HG03469 (cell line): Measurements from ENCODE around the gene PRKCE.

ENCODE experiments used
- ATAC-seq: cut with Tn5 transposase; IDR thresholded peaks from one replicate; pipeline ENCODE4 v1.9.1; 2021; ENCODE audit warnings: mild to moderate bottlenecking, moderate library complexity, moderate number of reproducible peaks; ENCODE audit not compliant: unreplicated experiment

The PRKCE gene

DNA sequence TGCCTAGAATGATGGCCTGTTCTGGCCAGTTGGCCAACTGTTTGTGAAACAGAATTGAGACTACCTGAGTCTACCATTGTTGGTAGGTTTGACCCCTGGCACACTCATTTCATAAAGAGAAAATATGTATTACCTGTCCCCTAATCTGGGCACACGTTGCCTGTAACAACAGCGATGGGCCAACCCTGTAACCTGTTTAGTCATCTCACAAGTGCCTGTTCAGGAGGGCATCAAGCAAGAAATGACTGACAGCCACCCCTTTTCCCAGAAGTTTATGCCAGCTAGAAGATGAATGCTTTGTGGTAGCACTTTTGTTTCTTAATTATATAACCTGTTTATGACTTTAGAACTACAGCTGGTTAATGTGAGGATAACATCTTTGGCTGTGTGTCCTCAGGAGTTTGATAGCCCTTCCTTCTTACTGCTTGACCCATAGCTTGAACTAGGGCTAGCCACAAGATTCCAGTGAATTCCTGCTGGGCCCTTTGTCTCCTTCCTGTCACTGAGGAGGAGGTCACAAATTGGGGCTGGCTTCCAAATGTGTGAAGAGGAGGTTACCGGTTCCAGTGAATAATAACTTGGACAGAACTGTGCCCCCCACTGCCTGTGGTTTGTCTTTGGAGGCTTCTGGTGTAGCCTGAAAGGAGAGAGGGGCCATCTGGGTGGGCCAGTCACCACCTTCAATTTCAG is 371.8 kb downstream of the PRKCE start:
- no peak for ATAC-seq

DNA sequence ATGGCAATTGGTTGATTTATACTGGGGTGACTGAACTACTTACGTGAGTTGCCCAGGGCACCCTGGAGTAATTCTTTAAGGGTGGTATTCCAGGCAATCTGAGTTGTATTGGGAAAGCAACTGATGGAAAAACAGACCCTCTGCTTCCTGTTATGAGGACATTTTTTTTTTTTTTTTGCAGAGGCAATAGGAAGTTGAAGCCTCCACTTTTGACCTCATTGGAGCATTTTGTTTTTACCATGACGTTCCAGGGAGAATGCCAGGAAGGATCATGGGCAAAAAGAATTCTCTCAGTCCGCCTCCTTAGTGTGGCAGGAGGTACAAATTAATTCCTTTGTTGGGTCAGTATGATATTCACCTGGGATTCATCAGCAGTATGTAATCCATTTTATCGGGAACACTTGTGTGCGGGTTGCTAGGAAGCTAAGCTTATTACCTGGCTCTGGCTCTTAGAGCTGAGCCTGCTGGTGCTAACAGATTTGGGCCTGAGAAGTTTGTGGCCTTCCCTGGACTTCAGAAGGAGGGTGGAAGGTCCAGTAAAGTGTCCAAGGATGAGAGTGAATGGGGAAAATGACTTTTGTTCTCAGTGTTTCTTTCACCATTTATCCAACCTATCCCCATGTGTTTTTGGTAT is 372.8 kb downstream of the PRKCE start:
- ATAC-seq: no peak

DNA sequence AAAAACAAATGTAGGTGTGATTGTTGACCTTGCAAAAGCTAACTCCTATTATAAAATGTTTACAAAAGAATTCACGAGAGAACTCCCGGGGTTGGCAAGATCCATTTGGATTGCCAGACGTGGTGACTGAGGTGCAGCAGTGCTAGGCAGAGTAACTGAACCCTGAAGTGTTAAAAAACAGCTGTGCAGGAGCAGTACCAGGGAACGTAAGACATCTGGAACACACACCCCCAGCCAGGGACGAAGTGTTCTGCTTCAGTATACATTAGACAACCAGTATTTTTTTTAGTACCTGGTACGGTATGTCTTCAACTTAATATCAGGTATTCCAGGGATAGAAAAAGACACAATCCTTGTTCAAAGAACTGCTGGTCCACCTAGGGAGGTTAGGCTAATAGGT is 373.6 kb downstream of the PRKCE start:
- ATAC-seq: no peak

DNA sequence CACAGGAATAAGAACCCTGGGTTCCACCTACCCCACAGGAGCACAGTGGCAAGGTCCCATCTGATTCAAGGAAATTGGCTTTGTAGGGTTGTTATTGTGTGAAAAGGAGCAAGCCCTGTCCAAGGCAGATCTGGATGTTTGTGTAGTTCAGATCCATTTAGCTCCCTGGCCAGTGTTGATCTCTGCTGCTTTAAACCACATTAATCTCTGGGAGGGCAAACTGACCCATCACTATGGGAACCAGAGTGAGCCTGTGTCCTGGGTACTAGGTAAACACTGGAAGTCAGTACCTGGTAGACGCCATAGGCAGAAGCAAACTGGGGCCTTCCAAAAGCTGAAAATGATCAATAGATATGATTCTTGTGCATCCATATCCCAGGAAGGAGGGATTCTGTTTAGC is 374.2 kb downstream of the PRKCE start:
- no peak for ATAC-seq

DNA sequence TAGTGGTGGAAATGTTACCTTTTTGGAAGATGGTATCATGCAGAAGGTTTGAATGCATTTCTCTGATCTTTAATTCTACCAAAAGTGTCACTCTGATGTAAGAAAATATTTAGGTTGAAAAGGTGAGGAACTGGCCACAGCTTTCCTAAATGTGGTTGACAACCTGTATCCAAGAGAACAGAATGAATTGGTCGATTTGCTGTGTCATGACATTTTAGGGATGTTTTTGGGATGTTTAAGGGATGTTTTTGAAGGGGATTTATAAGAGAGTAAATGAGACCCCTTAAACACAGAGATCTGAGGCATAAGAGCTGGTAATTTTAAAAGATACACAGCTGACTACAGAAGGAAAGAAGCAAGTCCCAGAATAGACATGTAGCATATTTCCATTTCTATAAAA is 375.0 kb downstream of the PRKCE start:
- no peak for ATAC-seq

DNA sequence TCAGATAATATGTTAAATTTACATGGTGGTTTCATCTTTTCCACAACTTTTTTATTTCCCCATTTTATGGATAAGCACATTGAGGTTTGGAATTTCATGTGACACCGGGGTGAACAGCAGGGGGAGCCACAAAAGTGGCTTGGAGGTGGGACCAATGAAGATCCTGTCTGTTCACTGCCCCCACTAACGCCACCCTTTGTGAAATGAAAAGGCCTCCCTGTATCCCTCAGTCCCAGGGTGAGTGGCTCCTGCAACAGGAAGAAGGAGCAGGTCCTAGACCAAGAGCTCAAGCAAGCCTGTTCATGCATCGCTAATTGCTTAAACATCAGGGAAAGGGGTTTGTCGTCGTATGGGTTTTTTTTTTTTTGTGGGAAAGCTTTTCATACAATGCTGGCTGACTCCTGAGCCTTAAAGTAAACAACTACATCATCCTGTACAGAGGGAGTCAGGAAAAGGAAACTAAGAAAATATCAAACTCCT is 377.9 kb downstream of the PRKCE start:
- ATAC-seq: no peak

DNA sequence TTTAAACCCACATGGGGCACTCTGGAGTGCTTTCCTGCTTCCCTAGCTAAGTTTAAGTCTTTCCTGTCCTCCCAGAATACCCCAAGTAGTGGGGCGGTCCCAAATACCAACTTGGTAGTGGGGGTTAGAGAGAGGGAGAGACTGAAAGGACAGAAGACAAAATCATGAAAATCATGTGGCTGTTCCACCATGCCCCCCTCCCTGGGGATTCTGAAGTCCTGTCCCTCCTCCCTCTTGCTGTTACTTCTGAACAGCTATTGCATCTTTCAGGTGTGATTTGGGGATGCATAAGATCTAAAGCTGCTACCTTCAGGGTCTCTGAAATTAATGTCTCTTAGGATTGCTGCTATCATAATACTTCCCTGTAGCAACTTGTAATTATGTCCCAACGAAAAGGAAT is 378.9 kb downstream of the PRKCE start:
- ATAC-seq: no peak

DNA sequence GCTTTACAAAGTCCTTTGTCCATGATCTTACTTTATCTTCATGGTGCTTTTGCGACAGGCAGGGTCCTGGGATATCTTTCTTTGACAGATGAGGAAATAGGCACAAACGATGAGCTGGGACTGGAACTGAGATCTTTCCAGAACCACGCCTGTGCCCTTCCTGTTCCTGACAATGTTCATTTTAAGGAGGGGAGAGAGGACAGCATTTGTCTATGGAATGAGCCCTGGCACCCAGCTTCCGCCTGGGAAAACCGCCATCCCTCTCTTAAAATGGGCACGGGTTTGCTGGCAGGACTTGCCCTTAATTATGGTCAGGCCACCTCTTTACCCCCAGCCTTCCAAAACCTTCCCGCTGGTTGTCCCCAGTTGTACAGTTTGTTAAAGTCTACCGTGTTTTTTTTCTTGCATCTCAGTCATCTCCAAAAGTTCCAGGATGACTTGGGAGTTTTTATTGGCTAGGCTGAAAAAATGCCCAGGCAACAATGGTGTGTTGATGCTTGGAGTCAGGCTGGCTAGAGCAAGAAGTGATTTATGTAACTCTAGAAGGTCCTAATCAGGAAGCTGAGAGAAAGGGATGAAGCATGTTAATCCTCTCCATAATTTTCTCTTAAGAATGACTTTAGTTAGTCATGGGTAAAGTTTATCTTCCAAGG is 380.8 kb downstream of the PRKCE start:
- no peak for ATAC-seq

DNA sequence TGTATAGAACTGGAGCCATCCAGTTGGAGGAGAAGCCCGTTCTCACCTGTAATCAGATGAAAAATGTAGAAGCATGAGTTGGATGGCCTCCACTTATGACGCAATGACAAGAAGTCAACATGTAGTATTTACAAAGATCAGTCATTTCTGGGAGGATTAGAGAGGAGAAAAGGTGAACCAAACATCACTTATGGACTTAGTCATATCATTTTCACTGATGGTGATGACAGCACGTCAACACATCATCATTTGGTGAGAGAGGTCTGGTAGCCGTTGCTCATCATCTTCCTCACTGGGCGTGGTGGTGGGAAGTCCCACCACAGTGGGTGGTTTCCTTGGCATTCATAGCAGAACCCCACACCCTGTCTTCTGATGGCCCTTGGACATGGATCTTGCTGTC is 381.5 kb downstream of the PRKCE start:
- no peak for ATAC-seq

DNA sequence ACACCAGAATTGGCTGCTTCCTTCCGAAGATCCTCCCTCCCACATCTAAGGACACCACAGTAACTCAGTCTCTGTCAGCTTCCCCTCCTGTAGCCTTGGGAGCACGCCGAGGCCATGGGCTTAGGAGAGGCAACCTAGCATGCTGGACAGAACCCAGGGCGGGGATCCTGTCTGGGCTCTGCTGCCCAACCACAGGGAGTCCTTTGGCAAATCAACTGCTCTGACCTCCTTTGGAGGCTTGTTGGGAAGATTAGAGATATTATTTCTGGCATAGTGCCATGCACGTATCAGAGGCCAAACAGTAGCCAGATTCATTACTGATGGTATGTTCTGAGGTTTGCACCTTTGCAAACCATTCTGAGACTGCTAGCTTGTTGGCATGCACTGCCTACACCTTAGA is 383.1 kb downstream of the PRKCE start:
- ATAC-seq: no peak

DNA sequence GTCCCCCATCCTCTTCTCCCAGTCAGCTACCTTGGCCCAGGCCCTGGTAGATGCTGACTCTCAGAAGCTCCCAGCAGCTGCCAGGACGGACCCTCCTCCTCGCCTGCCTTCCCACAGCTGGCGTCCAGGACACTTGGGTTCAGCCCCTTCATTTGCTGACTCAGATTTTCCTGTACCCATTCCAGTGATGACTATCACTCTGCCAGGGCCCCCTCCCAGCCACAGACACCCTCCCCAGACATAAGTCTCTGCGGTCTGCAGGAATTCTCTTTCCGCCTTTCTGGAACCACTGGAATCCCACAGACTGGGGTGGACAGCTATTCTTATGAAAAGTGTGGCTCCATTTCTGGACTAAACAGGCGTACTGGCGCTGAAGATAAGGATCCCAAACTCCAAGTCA is 385.5 kb downstream of the PRKCE start:
- ATAC-seq: no peak

DNA sequence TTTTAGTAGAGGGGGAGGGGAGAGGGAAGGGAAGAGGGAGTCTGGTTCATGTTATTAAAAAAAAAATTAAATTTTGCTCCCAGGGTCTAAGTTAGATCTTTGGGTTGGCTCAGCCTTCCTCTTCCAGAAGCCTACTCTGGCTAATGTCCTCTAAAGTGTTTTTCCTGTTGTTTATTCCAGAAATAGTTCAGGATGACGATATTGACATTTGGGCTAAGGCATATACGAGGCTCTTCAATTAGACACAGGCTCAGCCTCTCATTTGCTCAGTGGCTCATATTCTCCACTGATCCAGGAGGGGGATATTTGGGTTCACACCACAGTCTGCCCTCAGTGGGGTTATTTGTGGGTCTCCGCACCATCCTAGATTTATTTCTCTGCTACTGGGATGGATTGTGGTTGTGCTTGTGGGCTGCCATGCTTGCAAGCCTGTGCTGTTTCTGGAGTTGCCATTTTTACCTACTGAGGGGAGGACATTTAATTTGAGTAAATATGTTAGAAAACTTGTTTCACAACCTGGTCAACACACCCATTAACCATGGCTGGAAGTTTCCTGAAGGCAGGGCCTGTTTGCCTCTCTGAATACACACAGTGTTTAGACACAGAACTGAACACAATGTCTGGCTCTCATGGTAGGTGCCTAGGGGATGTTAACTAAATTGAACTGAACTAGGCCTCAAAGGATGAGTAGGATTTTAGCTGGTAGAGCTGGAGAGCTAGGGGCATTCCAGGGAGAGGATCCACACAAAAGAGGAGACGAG is 388.2 kb downstream of the PRKCE start:
- no peak for ATAC-seq

DNA sequence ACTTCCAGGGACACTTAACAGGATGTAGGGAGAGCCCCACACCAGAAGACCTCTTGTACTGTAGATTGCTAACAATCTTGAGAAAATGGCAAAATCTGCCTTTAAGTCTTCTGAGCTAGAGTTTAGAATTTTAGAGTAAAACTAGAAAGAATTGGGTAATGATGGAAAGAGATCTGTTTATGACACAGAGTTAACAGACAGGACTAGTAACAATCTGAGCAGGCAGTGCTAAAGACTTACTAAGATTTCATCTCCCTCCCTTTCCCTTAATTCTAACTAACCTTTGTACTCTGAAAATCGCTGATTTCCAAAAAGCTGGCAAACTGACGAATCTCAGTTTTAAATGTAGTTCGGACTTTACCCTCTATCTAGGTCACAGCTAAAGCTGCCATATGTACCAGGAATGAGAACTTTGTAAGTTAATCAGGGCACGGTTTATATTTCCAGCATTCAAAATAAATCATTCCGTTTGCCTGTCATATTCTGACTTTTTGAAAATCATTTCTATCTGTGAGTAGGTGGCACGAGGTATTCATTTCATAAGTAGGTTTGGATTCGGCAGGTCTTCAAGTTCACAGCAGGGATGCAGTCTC is 389.2 kb downstream of the PRKCE start:
- no peak for ATAC-seq

DNA sequence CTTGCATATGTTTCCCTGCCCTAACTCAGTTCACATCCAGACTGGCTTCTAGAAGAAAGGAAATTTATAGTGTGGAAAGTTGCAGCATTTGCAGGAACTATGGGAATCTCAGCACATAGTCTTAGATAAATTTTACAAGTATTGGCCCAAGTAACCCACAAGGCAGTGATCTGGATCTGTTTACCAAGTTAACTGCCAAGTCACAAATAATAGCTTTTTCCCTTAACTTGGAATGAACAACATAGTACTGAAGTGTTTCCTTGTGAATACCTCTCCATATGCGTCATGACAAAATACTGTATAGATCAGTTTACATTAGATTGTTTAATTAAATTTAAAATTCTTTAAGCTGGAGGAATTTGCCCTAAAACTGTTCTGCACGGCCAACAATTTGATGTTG is 390.0 kb downstream of the PRKCE start:
- no peak for ATAC-seq

DNA sequence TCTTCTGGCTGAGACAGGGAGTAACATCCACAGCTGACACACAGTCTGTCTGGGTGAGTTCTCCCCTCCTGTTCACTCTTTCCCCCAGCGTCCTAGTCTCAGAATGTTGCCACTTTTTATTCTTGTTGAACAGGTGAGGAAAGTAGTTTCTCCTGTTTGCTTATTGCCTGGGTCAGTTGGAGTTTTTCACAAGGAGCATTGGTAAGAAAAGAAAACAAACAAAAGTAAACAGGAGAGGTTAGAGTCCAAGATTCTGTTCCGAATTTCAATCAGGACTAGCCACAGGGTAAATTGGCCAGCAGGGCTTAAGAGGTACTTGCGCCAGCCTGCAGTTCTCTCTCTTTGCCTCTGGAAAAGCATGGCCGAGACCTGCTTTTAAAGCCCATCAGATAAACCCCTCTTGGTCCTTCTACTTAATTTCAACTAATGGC is 390.7 kb downstream of the PRKCE start:
- no peak for ATAC-seq

DNA sequence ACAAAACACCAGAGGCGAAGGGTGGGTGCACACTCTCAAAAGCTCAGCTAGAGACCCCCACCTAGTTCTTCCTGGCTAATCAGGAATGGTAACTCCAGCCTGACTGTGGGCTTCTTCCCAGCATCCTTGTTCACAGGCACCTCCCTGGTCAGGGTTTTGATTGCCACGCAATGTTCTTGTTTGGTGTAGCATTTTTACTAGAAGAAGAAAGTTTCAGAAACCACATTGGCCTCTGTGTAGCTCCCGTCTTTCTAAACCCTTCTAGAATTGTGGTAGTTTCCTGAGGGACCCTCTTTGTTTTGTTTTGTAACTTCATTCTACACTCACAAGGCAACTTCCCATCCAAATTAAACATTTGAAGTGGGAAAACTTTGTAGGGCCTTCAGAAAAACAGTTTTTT is 391.2 kb downstream of the PRKCE start:
- no peak for ATAC-seq

DNA sequence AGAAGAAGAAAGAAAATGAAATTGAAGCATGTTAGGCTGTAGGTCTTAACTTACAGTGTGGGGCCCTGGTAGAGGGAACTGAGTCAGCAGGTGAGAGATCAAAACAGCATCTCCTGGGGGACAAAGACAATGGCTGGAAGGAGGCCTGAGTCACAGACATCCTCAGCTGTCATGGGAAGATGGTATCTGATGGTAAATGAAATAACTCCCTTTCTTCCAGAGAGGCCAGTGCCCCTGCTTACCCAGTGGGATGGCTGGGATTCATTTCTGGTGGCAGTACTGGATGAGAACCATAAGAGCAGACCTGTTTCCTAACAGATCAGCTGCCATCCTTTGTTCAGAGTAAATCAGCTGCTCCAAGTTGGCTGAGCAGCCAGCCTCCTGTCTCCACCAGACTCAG is 394.4 kb downstream of the PRKCE start:
- no peak for ATAC-seq

DNA sequence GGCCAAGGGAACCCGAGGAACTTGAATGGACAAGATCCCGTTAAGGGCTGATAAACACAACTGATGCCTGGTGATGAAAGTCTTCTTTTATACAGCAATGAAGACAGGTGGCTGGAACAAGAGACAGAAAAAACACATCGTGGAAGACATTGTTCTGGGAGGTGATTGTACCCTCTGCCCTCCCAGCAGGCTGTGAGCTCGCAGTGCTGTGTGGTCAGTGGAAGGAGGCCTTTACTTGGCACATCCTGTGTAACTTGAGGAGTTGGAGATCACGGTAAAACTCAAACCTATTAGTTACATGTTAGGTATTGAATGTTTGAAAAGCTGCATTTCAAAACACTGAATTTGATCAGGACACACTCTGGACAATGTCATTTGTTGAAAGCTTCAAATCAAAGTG is 395.8 kb downstream of the PRKCE start:
- ATAC-seq: no peak

DNA sequence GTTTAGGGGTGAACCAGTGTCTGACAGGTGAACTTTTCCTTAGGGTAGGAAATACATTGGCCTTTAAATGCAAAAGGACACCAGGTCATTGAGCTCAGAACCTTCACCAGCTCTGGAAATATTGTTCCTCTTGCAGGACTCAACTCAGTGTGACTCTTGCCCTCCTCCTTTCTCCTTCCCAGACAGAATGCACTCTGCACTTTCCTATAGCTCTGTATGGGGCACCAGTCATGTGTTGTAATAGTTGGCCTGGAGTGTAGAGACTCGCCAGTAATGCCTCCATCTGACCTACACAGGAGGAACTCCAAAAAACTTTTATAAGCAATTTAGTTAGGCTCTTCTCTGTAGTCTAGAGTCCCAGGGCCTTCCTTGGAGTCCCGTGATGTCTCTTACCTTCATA is 397.2 kb downstream of the PRKCE start:
- ATAC-seq: no peak

DNA sequence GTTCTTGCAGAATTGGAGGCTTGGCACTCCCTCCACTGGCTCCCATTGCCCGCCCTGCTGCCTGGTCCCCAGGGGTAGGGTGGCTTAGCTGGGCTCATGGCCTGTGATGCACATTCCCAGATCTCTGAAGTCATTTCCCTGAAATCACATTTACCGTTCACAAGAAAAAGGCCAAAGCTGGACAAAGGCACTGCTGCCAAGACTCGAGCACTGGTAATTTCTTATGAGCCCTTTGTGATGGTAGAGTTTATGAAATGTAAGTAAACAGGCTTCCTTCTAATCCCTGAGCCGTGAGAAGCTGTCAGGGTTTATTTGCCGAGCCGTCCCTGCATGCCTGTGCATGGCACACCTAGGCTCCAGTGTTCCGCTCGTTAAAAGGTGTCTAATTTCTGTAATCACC is 398.6 kb downstream of the PRKCE start:
- no peak for ATAC-seq

DNA sequence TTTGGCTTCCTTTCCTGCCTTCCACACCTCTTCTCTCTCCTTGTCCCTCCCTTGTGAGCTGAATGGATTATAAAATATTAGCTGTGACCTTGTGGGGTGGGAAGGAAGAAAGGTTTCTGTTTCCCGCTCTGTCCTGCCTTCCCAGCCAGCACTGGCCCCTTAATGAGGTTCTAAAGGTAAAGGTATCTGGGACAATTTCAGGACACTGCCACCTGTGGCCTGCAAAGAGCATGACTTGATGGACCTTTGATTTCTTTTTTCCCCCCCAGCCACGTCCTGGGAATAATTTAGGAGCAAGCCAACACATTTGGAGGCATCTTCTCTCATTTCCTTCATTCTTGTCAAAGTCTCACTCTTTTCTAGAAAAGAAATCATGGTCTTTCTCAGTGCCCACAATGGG is 399.0 kb downstream of the PRKCE start:
- ATAC-seq: no peak
